ENCODE results near the gene CPPED1. TPM values are rescaled to one million over a fixed set of nuclear protein-coding genes. Genes with fewer than 3 reads are reported as not detected.
"Not testable (repeated sequence)": the region's sequence is repeated elsewhere in the genome, so short reads cannot be mapped to it uniquely, and the experiment has no call there.

Gene CPPED1
- total RNA-seq, 1 donor = 21.4 TPM

GRCh38 chr16:12828206-12828605 lies 24.5 kb upstream of the CPPED1 start:
- H3K4me1 ChIP-seq (ENCODE audit: insufficient read depth, low read length) = no peaks in the 10 kb centered on the region
- no peaks in the 10 kb centered on the region for H3K79me2 ChIP-seq (ENCODE audit: insufficient read depth, low read length)
- H3K9me3 ChIP-seq (ENCODE audit: low read depth, low read length) = no peaks in the 10 kb centered on the region
- DNase-seq (ENCODE audit: insufficient read length, low spot score, missing footprints) = no peak
- H3K36me3 ChIP-seq (ENCODE audit: insufficient read depth, low read length) = no peaks in the 10 kb centered on the region
- H4K20me1 ChIP-seq (ENCODE audit: insufficient read depth, low read length) = no peaks in the 10 kb centered on the region
- H3K4me2 ChIP-seq (ENCODE audit: insufficient read depth, low read length) = no peak overlapping the region
- no peak overlapping the region for H3K27ac ChIP-seq (ENCODE audit: low read depth, low read length)
- no peak overlapping the region for H2AFZ ChIP-seq (ENCODE audit: low read length)
- H3K4me3 ChIP-seq (ENCODE audit: insufficient read depth, low read length) = no peak overlapping the region
- no peaks in the 10 kb centered on the region for H3K27me3 ChIP-seq (ENCODE audit: insufficient read depth, low read length)
- no peak for TF ChIP-seq CTCF (IDR thresholded peaks at IDR 0.05; ENCODE audit: extremely low read depth, low read depth, low read length)

- no peaks in the 10 kb centered on the region for H3K79me2 ChIP-seq (ENCODE audit: insufficient read depth, low read length)
- H3K4me3 ChIP-seq (ENCODE audit: insufficient read depth, low read length) = no peak overlapping the region
- no peaks in the 10 kb centered on the region for H3K36me3 ChIP-seq (ENCODE audit: insufficient read depth, low read length)
- H3K27ac ChIP-seq (ENCODE audit: low read depth, low read length) = no peak overlapping the region
- H3K9me3 ChIP-seq (ENCODE audit: low read depth, low read length) = no peaks in the 10 kb centered on the region
- no peaks in the 10 kb centered on the region for H4K20me1 ChIP-seq (ENCODE audit: insufficient read depth, low read length)
- no peaks in the 10 kb centered on the region for H3K27me3 ChIP-seq (ENCODE audit: insufficient read depth, low read length)
- TF ChIP-seq CTCF (IDR thresholded peaks at IDR 0.05; ENCODE audit: extremely low read depth, low read depth, low read length) = no peak
- H3K4me2 ChIP-seq (ENCODE audit: insufficient read depth, low read length) = no peak overlapping the region
- DNase-seq (ENCODE audit: insufficient read length, low spot score, missing footprints) = no peak
- H2AFZ ChIP-seq (ENCODE audit: low read length) = no peak overlapping the region
- H3K4me1 ChIP-seq (ENCODE audit: insufficient read depth, low read length) = no peaks in the 10 kb centered on the region
These were observed 22.9 kb upstream of the CPPED1 start for GRCh38 chr16:12826559-12826958.

GRCh38 chr16:12819126-12820117 lies 15.7 kb upstream of the CPPED1 start:
- H3K4me1 ChIP-seq (ENCODE audit: insufficient read depth, low read length) = no peaks in the 10 kb centered on the region
- H3K79me2 ChIP-seq (ENCODE audit: insufficient read depth, low read length) = no peaks in the 10 kb centered on the region
- DNase-seq (ENCODE audit: insufficient read length, low spot score, missing footprints) = peak; percentile 90
- H3K4me2 ChIP-seq (ENCODE audit: insufficient read depth, low read length) = no peak overlapping the region
- peak; percentile 91 for TF ChIP-seq CTCF (IDR thresholded peaks at IDR 0.05; ENCODE audit: extremely low read depth, low read depth, low read length)
- H2AFZ ChIP-seq (ENCODE audit: low read length) = no peak overlapping the region
- H3K27me3 ChIP-seq (ENCODE audit: insufficient read depth, low read length) = no peaks in the 10 kb centered on the region
- H3K9me3 ChIP-seq (ENCODE audit: low read depth, low read length) = no peaks in the 10 kb centered on the region
- no peaks in the 10 kb centered on the region for H3K36me3 ChIP-seq (ENCODE audit: insufficient read depth, low read length)
- H4K20me1 ChIP-seq (ENCODE audit: insufficient read depth, low read length) = no peaks in the 10 kb centered on the region
- no peak overlapping the region for H3K4me3 ChIP-seq (ENCODE audit: insufficient read depth, low read length)
- H3K27ac ChIP-seq (ENCODE audit: low read depth, low read length) = no peak overlapping the region

GRCh38 chr16:12818326-12818725 lies 14.6 kb upstream of the CPPED1 start:
- DNase-seq (ENCODE audit: insufficient read length, low spot score, missing footprints) = no peak
- Histone ChIP-seq H2AFZ (ENCODE audit: low read length) (no peak overlapping the region), H3K79me2 (ENCODE audit: insufficient read depth, low read length) (no peaks in the 10 kb centered on the region), H3K36me3 (ENCODE audit: insufficient read depth, low read length) (no peaks in the 10 kb centered on the region), H3K4me2 (ENCODE audit: insufficient read depth, low read length) (no peak overlapping the region), H3K27ac (ENCODE audit: low read depth, low read length) (no peak overlapping the region), H3K27me3 (ENCODE audit: insufficient read depth, low read length) (no peaks in the 10 kb centered on the region), H3K9me3 (ENCODE audit: low read depth, low read length) (no peaks in the 10 kb centered on the region), H4K20me1 (ENCODE audit: insufficient read depth, low read length) (no peaks in the 10 kb centered on the region), H3K4me1 (ENCODE audit: insufficient read depth, low read length) (no peaks in the 10 kb centered on the region), H3K4me3 (ENCODE audit: insufficient read depth, low read length) (no peak overlapping the region)
- TF ChIP-seq CTCF (IDR thresholded peaks at IDR 0.05; ENCODE audit: extremely low read depth, low read depth, low read length) = no peak

- H3K9me3 ChIP-seq (ENCODE audit: low read depth, low read length); H4K20me1 ChIP-seq (ENCODE audit: insufficient read depth, low read length); H3K36me3 ChIP-seq (ENCODE audit: insufficient read depth, low read length); H3K27ac ChIP-seq (ENCODE audit: low read depth, low read length); H3K4me3 ChIP-seq (ENCODE audit: insufficient read depth, low read length); DNase-seq (ENCODE audit: insufficient read length, low spot score, missing footprints); H3K4me2 ChIP-seq (ENCODE audit: insufficient read depth, low read length); H3K27me3 ChIP-seq (ENCODE audit: insufficient read depth, low read length); H3K79me2 ChIP-seq (ENCODE audit: insufficient read depth, low read length); H3K4me1 ChIP-seq (ENCODE audit: insufficient read depth, low read length); H2AFZ ChIP-seq (ENCODE audit: low read length): not testable (repeated sequence)
These were observed 13.1 kb upstream of the CPPED1 start for GRCh38 chr16:12816791-12817214.
